Measurements from ENCODE around the gene TYRO3.
A peak's percentile ranks its signal among the peaks of the same experiment; 100 is the strongest.

TYRO3 gene

GRCh38 chr15:41610048-41610447 lies 51.0 kb downstream of the TYRO3 start:
- H3K4me3 ChIP-seq (ENCODE audit: low read depth, low read length), result no peak overlapping the region
- TF ChIP-seq CTCF (IDR thresholded peaks at IDR 0.05; ENCODE audit: control insufficient read depth, extremely low read depth, insufficient read depth), result no peak
- DNase-seq (ENCODE audit: low read depth), result no peak

DNA sequence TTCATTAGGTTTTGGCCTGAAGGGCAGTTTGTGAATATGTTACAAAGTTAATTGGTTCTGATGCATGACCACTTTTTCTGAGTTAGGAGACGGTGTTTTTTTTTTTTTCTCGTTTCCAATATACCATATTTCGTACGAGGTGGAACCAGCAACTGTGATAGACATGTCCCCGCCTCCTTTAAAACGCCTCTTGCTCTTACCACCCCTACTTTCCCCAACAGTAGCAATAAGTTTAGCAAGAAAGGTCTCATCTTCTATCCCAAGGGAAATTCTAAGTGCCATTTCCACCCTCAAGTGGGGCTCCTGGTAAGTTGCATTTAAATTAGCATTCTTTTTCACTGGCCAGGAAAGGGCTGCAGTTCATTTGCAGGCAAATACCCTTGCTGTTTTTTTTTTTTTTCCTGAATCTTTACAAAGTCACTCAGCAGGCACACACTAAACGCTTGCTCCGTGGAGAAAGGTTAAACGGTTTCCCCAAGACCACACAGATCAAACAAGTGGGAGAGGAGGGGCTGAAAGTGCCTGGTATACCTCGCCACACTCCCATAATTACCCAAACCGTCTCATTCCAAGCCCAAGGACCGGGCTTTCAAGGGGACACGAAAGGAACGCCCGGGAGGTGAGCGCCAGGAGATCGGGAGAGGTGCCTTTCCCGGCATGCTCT lies 61.7 kb downstream of the TYRO3 start:
- no peak for TF ChIP-seq CTCF (IDR thresholded peaks at IDR 0.05; ENCODE audit: control insufficient read depth, extremely low read depth, insufficient read depth)
- no peak for DNase-seq (ENCODE audit: low read depth)
- H3K4me3 ChIP-seq (ENCODE audit: low read depth, low read length), result peak overlapping the region; percentile 58

- peak overlapping the region; percentile 58 for H3K4me3 ChIP-seq (ENCODE audit: low read depth, low read length)
- DNase-seq (ENCODE audit: low read depth), result peak; percentile 80
- no peak for TF ChIP-seq CTCF (IDR thresholded peaks at IDR 0.05; ENCODE audit: control insufficient read depth, extremely low read depth, insufficient read depth)
Measured at GRCh38 chr15:41621200-41622193, 62.5 kb downstream of the TYRO3 start.

DNA sequence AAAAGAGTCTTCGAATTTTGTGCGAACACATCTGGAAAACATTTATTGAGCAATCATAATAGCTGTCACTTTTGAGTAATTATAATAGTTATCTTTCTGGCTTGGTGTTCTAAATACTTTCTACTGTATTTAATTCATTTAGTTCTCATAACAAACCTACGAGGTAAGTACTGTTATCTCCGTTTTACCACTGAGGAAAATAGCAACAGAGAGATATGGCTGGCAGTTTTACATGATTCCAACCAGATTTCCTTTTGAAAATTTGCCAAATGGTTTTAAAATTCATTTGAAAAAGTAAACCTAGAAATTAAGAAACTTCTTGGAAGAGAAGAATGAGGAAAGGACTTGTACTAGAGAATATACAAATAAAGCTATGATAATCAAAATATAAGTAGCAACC lies 63.9 kb downstream of the TYRO3 start:
- DNase-seq (ENCODE audit: low read depth), result no peak
- TF ChIP-seq CTCF (IDR thresholded peaks at IDR 0.05; ENCODE audit: control insufficient read depth, extremely low read depth, insufficient read depth), result no peak
- H3K4me3 ChIP-seq (ENCODE audit: low read depth, low read length), result no peak overlapping the region

DNA sequence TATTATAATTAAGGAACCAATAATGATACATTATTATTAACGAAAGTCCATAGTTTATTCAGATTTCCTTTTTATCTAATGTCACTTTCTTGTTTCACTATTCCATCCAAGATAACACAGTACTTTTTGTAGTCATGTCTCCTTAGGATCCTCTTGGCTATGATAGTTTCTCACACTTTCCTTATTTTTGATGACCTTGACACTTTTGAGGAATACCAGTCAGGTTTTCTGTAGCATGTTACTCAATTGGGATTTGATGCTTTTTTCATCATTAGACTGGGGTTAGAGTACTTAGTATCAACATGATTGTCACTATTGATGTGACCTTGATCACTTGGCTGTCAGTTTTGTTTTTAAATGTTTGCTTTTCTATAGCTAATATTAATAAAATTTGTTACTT lies 68.2 kb downstream of the TYRO3 start:
- no peak for TF ChIP-seq CTCF (IDR thresholded peaks at IDR 0.05; ENCODE audit: control insufficient read depth, extremely low read depth, insufficient read depth)
- no peak for DNase-seq (ENCODE audit: low read depth)
- H3K4me3 ChIP-seq (ENCODE audit: low read depth, low read length), result no peak overlapping the region

DNA sequence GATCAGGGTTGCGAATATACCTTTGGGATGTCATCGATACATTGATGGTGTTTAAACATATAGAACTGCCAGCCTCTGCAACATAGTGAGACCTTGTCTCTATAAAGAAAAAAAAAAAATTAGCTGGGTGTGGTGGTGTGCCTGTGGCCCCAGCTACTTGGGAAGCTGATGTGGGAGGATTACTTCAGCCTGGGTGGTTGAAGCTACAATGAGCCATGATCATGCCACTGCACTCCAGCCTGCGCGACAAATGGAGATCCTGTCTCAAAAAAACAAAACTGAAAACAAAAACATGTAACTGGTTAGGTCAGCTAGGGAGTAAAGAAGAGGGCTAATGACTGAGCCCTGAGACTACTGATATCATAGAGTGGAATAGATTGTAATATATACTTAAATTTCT lies 70.5 kb downstream of the TYRO3 start:
- TF ChIP-seq CTCF (IDR thresholded peaks at IDR 0.05; ENCODE audit: control insufficient read depth, extremely low read depth, insufficient read depth), result no peak
- DNase-seq (ENCODE audit: low read depth), result no peak
- H3K4me3 ChIP-seq (ENCODE audit: low read depth, low read length), result no peak overlapping the region

Data from LNCaP clone FGC (cell line).